HepG2 (cell line): ENCODE results near the gene SETD2. TPM values are rescaled to one million over a fixed set of nuclear protein-coding genes. Genes with fewer than 3 reads are reported as not detected.

Experiments
- AGO1 ChIP-seq: fragments of 200-400 bp; formaldehyde crosslinking; IDR thresholded peaks from 2 replicates; pipeline ENCODE4 v1.6.1; 2017; ENCODE audit warnings: mild to moderate bottlenecking, low read depth, low read length, moderate library complexity; ENCODE audit not compliant: poor library complexity, severe bottlenecking
- ATF5 ChIP-seq: sonication (generic); formaldehyde crosslinking; IDR thresholded peaks from 2 replicates; pipeline ENCODE4 v1.4.0; 2020; ENCODE audit warnings: mild to moderate bottlenecking, low read depth, missing genetic modification reagents
- ETV6 ChIP-seq: sonication (generic); formaldehyde crosslinking; conservative IDR thresholded peaks from 2 replicates; pipeline ENCODE4 v1.4.0; 2020; ENCODE audit warnings: missing genetic modification reagents
- FIP1L1 ChIP-seq: fragments of 200-400 bp; formaldehyde crosslinking; IDR thresholded peaks from 2 replicates; pipeline ENCODE4 v1.6.1; 2018; ENCODE audit warnings: low read depth, mild to moderate bottlenecking, low read length, moderate library complexity, borderline replicate concordance; ENCODE audit not compliant: insufficient read depth
- GMEB2 ChIP-seq: IDR thresholded peaks from 2 replicates; pipeline ENCODE4 v1.6.1; 2016; ENCODE audit warnings: missing biosample characterization, missing genetic modification reagents, low read depth
- NCOA2 ChIP-seq: sonication (generic); formaldehyde crosslinking; IDR thresholded peaks from 2 replicates; pipeline ENCODE4 v1.8.0; 2022; ENCODE audit warnings: inconsistent platforms
- SAFB2 ChIP-seq: sonication (generic); formaldehyde crosslinking; IDR thresholded peaks from 2 replicates; pipeline ENCODE4 v1.5.1; 2020; ENCODE audit warnings: missing genetic modification reagents, low read depth, mild to moderate bottlenecking, borderline replicate concordance
- SKIL ChIP-seq: sonication (generic); formaldehyde crosslinking; IDR thresholded peaks from 2 replicates; pipeline ENCODE4 v1.8.0; 2022; ENCODE audit warnings: missing genetic modification reagents, mild to moderate bottlenecking, moderate library complexity, borderline replicate concordance
- TFAP4 ChIP-seq: sonication (generic); IDR thresholded peaks from 2 replicates; pipeline ENCODE4 v1.6.1; 2016; ENCODE audit warnings: low read depth, borderline replicate concordance
- UBTF ChIP-seq: sonication (generic); formaldehyde crosslinking; IDR thresholded peaks from 2 replicates; pipeline ENCODE4 v1.4.0; 2020; ENCODE audit warnings: mild to moderate bottlenecking, missing genetic modification reagents
- ZFP62 ChIP-seq: sonication (generic); formaldehyde crosslinking; IDR thresholded peaks from 2 replicates; pipeline ENCODE4 v1.4.0; 2020; ENCODE audit warnings: missing genetic modification reagents
- ZNF281 ChIP-seq: sonication (generic); formaldehyde crosslinking; IDR thresholded peaks from 2 replicates; pipeline ENCODE4 v1.4.0; 2020; ENCODE audit warnings: missing genetic modification reagents, borderline replicate concordance
- ZNF282 ChIP-seq: fragments of 450-650 bp; IDR thresholded peaks from 2 replicates; pipeline ENCODE4 v1.6.1; 2018; ENCODE audit not compliant: partially characterized antibody
- ZNF292 ChIP-seq: sonication (generic); formaldehyde crosslinking; IDR thresholded peaks from 2 replicates; pipeline ENCODE4 v1.8.1; 2022; ENCODE audit warnings: mild to moderate bottlenecking, low read depth, missing genetic modification reagents, borderline replicate concordance
- ZNF550 ChIP-seq: sonication (generic); formaldehyde crosslinking; IDR thresholded peaks from 2 replicates; pipeline ENCODE4 v1.4.0; 2020; ENCODE audit warnings: mild to moderate bottlenecking, missing genetic modification reagents, borderline replicate concordance
- ZNF776 ChIP-seq: sonication (generic); formaldehyde crosslinking; IDR thresholded peaks from 2 replicates; pipeline ENCODE4 v1.4.0; 2020; ENCODE audit warnings: mild to moderate bottlenecking, missing genetic modification reagents
- ZNF790 ChIP-seq: sonication (generic); formaldehyde crosslinking; IDR thresholded peaks from 2 replicates; pipeline ENCODE4 v1.8.0; 2022; ENCODE audit warnings: missing genetic modification reagents, mild to moderate bottlenecking, borderline replicate concordance
- polyA plus RNA-seq, 8 experiments: library from polyadenylated mRNA; depleted of rRNA in 3 of 8; stranded (reverse) in 7 of 8; unstranded in 1 of 8; fragments of >200 nt; fragmentation: Illumina TruSeq in 4 of 8; extraction: Trizol in 4 of 8; gene quantifications; 2 replicates each; pipeline versions ENCODE4 v1.2.1 to v1.2.3, GENCODE V29; 2011 to 2016; ENCODE audit warnings: low read depth in 4 of 8, missing spikeins in 1 of 8, mixed read lengths in 1 of 8; ENCODE audit not compliant: insufficient read depth in 1 of 8
- total RNA-seq, 5 experiments: library from RNA; depleted of rRNA; stranded (reverse); fragments of >200 nt; fragmentation: Illumina TruSeq; extraction: Trizol; gene quantifications; 2 replicates each; pipeline ENCODE4 v1.2.3, GENCODE V29; 2016; ENCODE audit warnings: low read depth in 1 of 5

The SETD2 gene
- total and polyA plus RNA-seq, 2 of the 13 experiments (the other 11 are each of a cell fraction or from before 2014, with no cell fraction given), result 14.2 to 24.2 TPM

GRCh38 chr3:47163169-47164006, 525 bp downstream of the SETD2 start (continued):
- TF ChIP-seq UBTF (peak; percentile 100), ZNF281 (CRISPR knock-in tag) (peak; percentile 68), NCOA2 (CRISPR knock-in tag) (no peak), SKIL (CRISPR knock-in tag) (no peak), SAFB2 (CRISPR knock-in tag) (0 out of 2 replicates have a peak, but pooled peaks have one; percentile 44), ZNF282 (no peak), ZNF776 (CRISPR knock-in tag) (no peak; the same call in 1 of the 2 replicates), ZNF550 (no peak), ZNF790 (CRISPR knock-in tag) (0 out of 2 replicates have a peak, but pooled peaks have one; percentile 61), FIP1L1 (no peak), GMEB2 (CRISPR knock-in tag) (no peak), AGO1 (no peak), ETV6 (CRISPR knock-in tag) (0 out of 2 replicates have a peak, but pooled peaks have one; percentile 76), ZNF292 (CRISPR knock-in tag) (no peak), TFAP4 (no peak), ATF5 (no peak), ZFP62 (CRISPR knock-in tag) (no peak)
